Smooth muscle cell (in vitro differentiated cells): ENCODE measurements around the gene PLEKHG4B. TPM values are rescaled to one million over a fixed set of nuclear protein-coding genes. Genes with fewer than 3 reads are reported as not detected.

ENCODE experiments used
- DNase-seq: peaks from one replicate; lab custom pipeline; 2025; ENCODE audit not compliant: unreplicated experiment; lab: John Stamatoyannopoulos, UW
- H2AFZ ChIP-seq: fragments of 200-600 bp; sonication (generic); 2 replicates; pipeline ENCODE4 v1.6.0; 2016; ENCODE audit warnings: antibody characterized with exemption, low read depth, mild to moderate bottlenecking
- H3F3A ChIP-seq: fragments of 200-600 bp; sonication (generic); 2 replicates; pipeline ENCODE4 v1.6.0; 2017; ENCODE audit warnings: antibody characterized with exemption, low read depth
- H3K27ac ChIP-seq: fragments of 200-600 bp; sonication (generic); 2 replicates; pipeline ENCODE4 v1.5.1; 2016; ENCODE audit warnings: low read depth, mild to moderate bottlenecking
- H3K27me3 ChIP-seq: fragments of 200-600 bp; sonication (generic); 2 replicates; pipeline ENCODE4 v1.6.1; 2016; ENCODE audit warnings: low read depth, mild to moderate bottlenecking
- H3K36me3 ChIP-seq: fragments of 200-600 bp; sonication (generic); 2 replicates; pipeline ENCODE4 v1.5.1; 2016; ENCODE audit warnings: low read depth
- H3K4me1 ChIP-seq: fragments of 200-600 bp; sonication (generic); 2 replicates; pipeline ENCODE4 v1.5.1; 2016; ENCODE audit warnings: low read depth
- H3K4me2 ChIP-seq: fragments of 200-600 bp; sonication (generic); 2 replicates; pipeline ENCODE4 v1.6.0; 2016; ENCODE audit warnings: mild to moderate bottlenecking
- H3K4me3 ChIP-seq: fragments of 200-600 bp; sonication (generic); 2 replicates; pipeline ENCODE4 v1.5.1; 2016; ENCODE audit warnings: mild to moderate bottlenecking
- H3K79me2 ChIP-seq: fragments of 200-600 bp; sonication (generic); 2 replicates; pipeline ENCODE4 v1.6.0; 2016; ENCODE audit warnings: low read depth, mild to moderate bottlenecking
- H3K9ac ChIP-seq: fragments of 200-600 bp; sonication (generic); 2 replicates; pipeline ENCODE4 v1.6.0; 2016; ENCODE audit warnings: low read depth
- H3K9me3 ChIP-seq: fragments of 200-600 bp; sonication (generic); replicated peaks from 2 replicates; pipeline ENCODE4 v1.5.1; 2016; ENCODE audit warnings: low read depth
- H4K20me1 ChIP-seq: fragments of 200-600 bp; sonication (generic); 2 replicates; pipeline ENCODE4 v1.6.0; 2016; ENCODE audit warnings: low read depth
- WGBS: methylation state at CpG from one replicate; pipeline ENCODE4 v1.1.7; 2016; ENCODE audit warnings: low lambda C conversion rate; 5-methylcytosine and 5-hydroxymethylcytosine counted together
- polyA plus RNA-seq: library from polyadenylated mRNA; unstranded; fragments of >200 nt; fragmentation: Nextera tagmentation; extraction: Ambion mirVana; gene quantifications from 2 replicates; pipeline ENCODE4 v1.2.1, GENCODE V29; 2016
- total RNA-seq: library from RNA; depleted of rRNA; stranded (reverse); fragments of >200 nt; gene quantifications from 2 replicates; pipeline ENCODE4 v1.2.3, GENCODE V29; 2014
- TF ChIP-seq, protein P1 (sequence below): fragments of 200-600 bp; sonication (generic); IDR thresholded peaks from 2 replicates; pipeline ENCODE4 v1.5.1; 2017; ENCODE audit warnings: borderline replicate concordance, mild to moderate bottlenecking, antibody characterized with exemption; ENCODE audit not compliant: insufficient read depth, poor library complexity, severe bottlenecking

The PLEKHG4B gene
- total and polyA plus RNA-seq, 2 experiments from 2014 or later = 6.3 to 12.1 TPM

DNA sequence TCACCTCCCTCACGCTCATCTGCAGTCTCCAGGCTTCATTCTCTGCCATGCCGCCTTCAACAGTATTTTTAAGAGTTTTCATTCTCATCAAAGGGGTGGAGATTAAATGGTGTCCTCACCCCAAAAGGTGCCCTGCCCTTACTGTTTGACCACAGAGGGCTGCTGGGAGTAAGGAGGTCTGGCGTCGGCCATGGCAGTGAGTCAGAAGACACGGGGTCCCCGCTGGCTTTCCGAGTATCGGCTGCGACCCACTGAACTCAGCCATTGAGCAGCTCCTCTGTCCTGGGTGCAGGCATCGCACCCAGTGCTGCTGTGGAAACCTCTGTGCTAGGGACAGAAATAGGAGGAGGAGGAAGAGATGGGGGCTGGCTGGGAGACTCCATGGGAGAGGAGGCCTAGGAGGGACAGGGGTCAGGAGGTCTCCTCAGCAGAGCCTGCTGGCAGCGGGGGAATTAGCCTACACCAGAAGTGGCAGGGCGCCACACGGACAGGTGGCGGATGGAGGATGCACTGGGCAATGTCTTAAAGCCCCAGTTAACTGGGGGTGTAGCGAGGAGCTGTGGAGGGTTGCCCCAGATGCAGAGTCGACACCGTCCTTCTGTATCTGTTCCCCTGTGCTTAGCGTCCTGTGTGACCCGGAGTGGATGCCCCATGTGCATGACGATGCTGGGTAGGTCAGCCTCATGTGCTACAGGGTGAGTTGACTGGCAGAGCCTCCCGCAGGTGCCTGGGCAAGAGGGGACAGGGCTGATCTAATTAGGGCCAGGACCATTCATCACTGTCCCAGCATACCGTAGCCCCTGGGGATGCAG is 15.4 kb upstream of the PLEKHG4B start:
- Histone ChIP-seq H3K79me2 (no peaks in the 10 kb centered on the region), H2AFZ (no peak overlapping the region), H3K36me3 (no peaks in the 10 kb centered on the region), H4K20me1 (no peaks in the 10 kb centered on the region), H3K4me2 (no peak overlapping the region), H3K27ac (no peak overlapping the region), H3K9ac (no peak overlapping the region), H3K27me3 (peaks cover 5% of the 10 kb centered on the region), H3K9me3 (no peaks in the 10 kb centered on the region), H3F3A (no peaks in the 10 kb centered on the region), H3K4me3 (no peak overlapping the region), H3K4me1 (peaks cover 18% of the 10 kb centered on the region)
- DNase-seq = no peak
- TF ChIP-seq, protein P1, sequence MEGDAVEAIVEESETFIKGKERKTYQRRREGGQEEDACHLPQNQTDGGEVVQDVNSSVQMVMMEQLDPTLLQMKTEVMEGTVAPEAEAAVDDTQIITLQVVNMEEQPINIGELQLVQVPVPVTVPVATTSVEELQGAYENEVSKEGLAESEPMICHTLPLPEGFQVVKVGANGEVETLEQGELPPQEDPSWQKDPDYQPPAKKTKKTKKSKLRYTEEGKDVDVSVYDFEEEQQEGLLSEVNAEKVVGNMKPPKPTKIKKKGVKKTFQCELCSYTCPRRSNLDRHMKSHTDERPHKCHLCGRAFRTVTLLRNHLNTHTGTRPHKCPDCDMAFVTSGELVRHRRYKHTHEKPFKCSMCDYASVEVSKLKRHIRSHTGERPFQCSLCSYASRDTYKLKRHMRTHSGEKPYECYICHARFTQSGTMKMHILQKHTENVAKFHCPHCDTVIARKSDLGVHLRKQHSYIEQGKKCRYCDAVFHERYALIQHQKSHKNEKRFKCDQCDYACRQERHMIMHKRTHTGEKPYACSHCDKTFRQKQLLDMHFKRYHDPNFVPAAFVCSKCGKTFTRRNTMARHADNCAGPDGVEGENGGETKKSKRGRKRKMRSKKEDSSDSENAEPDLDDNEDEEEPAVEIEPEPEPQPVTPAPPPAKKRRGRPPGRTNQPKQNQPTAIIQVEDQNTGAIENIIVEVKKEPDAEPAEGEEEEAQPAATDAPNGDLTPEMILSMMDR = no peak
- WGBS = 94% methylated on average over 22 of the region's 22 CpGs

DNA sequence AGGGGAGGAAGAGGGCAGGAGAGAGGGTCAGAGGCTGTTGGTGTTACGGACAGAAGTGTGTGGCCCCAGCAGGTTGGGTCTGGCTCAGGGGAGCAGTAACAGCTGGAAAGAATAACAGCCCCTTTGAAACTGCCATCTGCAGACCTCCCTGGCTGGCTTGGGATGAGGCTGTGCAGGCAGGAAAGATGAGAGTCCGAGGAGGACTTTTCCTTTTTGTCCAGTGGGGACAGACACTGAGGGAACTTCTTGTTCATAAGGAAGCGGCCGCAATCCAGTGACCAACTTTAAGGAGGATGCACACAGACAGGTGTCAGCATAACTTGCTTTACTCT is 14.8 kb upstream of the PLEKHG4B start:
- TF ChIP-seq, protein P1 = no peak
- no peak overlapping the region for H3K4me2 ChIP-seq
- H2AFZ ChIP-seq = no peak overlapping the region
- no peak overlapping the region for H3K27ac ChIP-seq
- H3F3A ChIP-seq = no peaks in the 10 kb centered on the region
- no peaks in the 10 kb centered on the region for H3K9me3 ChIP-seq
- H3K9ac ChIP-seq = no peak overlapping the region
- H3K4me1 ChIP-seq = peaks cover 24% of the 10 kb centered on the region
- 91% methylated on average over 4 of the region's 4 CpGs for WGBS
- H4K20me1 ChIP-seq = no peaks in the 10 kb centered on the region
- H3K27me3 ChIP-seq = peaks cover 5% of the 10 kb centered on the region
- H3K36me3 ChIP-seq = no peaks in the 10 kb centered on the region
- no peak for DNase-seq
- H3K79me2 ChIP-seq = no peaks in the 10 kb centered on the region
- no peak overlapping the region for H3K4me3 ChIP-seq

DNA sequence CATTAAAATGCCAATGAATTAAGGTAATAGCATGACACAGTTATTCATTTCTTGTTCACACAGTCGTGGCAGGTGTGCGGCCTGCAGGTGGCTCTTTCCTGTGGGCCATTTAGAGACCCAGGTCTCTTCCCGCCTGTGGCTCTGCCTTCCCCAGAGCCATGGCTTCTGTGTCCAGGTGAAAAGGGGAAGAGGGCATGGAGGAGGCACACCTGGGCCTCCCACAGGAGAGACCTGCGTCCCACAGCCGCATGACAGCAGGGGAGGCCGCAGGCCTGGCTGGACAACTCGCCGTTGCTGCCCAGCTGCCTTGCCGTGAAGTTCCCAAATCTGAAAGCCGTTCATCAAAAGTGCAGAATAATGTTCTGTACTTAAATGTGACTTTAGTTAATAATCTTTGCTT is 14.4 kb upstream of the PLEKHG4B start:
- no peaks in the 10 kb centered on the region for H3K9me3 ChIP-seq
- peaks cover 5% of the 10 kb centered on the region for H3K27me3 ChIP-seq
- no peak overlapping the region for H3K27ac ChIP-seq
- WGBS = 85% methylated on average over 10 of the region's 10 CpGs
- no peak overlapping the region for H3K4me2 ChIP-seq
- no peaks in the 10 kb centered on the region for H3K36me3 ChIP-seq
- H3K4me3 ChIP-seq = no peak overlapping the region
- H2AFZ ChIP-seq = no peak overlapping the region
- H3K4me1 ChIP-seq = peaks cover 28% of the 10 kb centered on the region
- no peaks in the 10 kb centered on the region for H3K79me2 ChIP-seq
- H4K20me1 ChIP-seq = no peaks in the 10 kb centered on the region
- TF ChIP-seq, protein P1 = no peak
- DNase-seq = no peak
- H3F3A ChIP-seq = no peaks in the 10 kb centered on the region
- no peak overlapping the region for H3K9ac ChIP-seq
